Lung (tissue), 12 donors: ENCODE data around the gene LEF1. TPM values are rescaled to one million over a fixed set of nuclear protein-coding genes. Genes with fewer than 3 reads are reported as not detected.

Experiments used
- ATAC-seq: fragments of 200-7000 bp; cut with Tn5 transposase; one replicate; pipeline ENCODE4 v1.9.1; 2020; ENCODE audit warnings: moderate number of reproducible peaks; ENCODE audit not compliant: insufficient read depth, low FRiP score
- DNase-seq, 3 donors: peaks; one replicate each; pipeline ENCODE4 v3.0.0-alpha.2; 2013 to 2017
- H3K27ac ChIP-seq, 2 donors: one replicate each; pipeline ENCODE4 v1.5.1; 2013; ENCODE audit warnings: mild to moderate bottlenecking in 2 of 2, moderate library complexity in 2 of 2, control low read depth in 1 of 2, inconsistent platforms in 1 of 2, low read depth in 1 of 2, low read length in 1 of 2
- H3K27me3 ChIP-seq, 3 donors: one replicate each; pipeline ENCODE4 v1.5.1; 2013; ENCODE audit warnings: low read length in 2 of 3; ENCODE audit not compliant: control insufficient read depth in 3 of 3, insufficient read depth in 3 of 3
- H3K36me3 ChIP-seq, 4 donors: one replicate each; pipeline ENCODE4 v1.5.1; 2013; ENCODE audit warnings: low read length in 4 of 4, mild to moderate bottlenecking in 1 of 4, moderate library complexity in 1 of 4; ENCODE audit not compliant: control insufficient read depth in 4 of 4, insufficient read depth in 4 of 4
- H3K4me1 ChIP-seq, 5 donors: one replicate each; pipeline ENCODE4 v1.5.1; 2013; ENCODE audit warnings: low read length in 5 of 5, mild to moderate bottlenecking in 2 of 5, moderate library complexity in 1 of 5; ENCODE audit not compliant: control insufficient read depth in 5 of 5, insufficient read depth in 5 of 5
- H3K4me3 ChIP-seq: one replicate; pipeline ENCODE4 v1.5.1; 2013; ENCODE audit warnings: mild to moderate bottlenecking, control low read depth, moderate library complexity
- H3K9ac ChIP-seq, 2 donors: one replicate each; pipeline ENCODE4 v1.5.1; 2013; ENCODE audit warnings: low read length in 2 of 2, control low read depth in 1 of 2; ENCODE audit not compliant: insufficient read depth in 1 of 2
- H3K9me3 ChIP-seq, 4 donors: one replicate each; pipeline ENCODE4 v1.5.1; 2013; ENCODE audit warnings: low read length in 3 of 4, mild to moderate bottlenecking in 1 of 4, moderate library complexity in 1 of 4; ENCODE audit not compliant: control insufficient read depth in 4 of 4, insufficient read depth in 3 of 4
- CTCF ChIP-seq: IDR thresholded peaks from 2 replicates; pipeline ENCODE4 v1.5.1; 2012; ENCODE audit warnings: mild to moderate bottlenecking; ENCODE audit errors: control extremely low read depth, extremely low read depth
- WGBS, 2 donors: extraction: QIAGEN DNeasy Blood & Tissue Kit; methylation state at CpG; one replicate each; pipeline ENCODE4 v1.1.7; 2013; 5-methylcytosine and 5-hydroxymethylcytosine counted together
- polyA plus RNA-seq, 2 donors: library from polyadenylated mRNA; stranded (reverse); fragments of 200-250 nt; gene quantifications; one replicate each; pipeline ENCODE4 v1.2.1, GENCODE V29; 2013
- total RNA-seq, 2 donors: library from RNA; depleted of rRNA in 1 of 2; stranded (reverse); fragments of >200 nt in 1 of 2; gene quantifications; one replicate each; pipeline ENCODE4 v1.2.1, GENCODE V29; 2014 to 2021
- donor health status: control.
- donor health status: control.
- donor health status: Bipolar disorder and iron deficiency.
- donor health status: healthy.
- donor health status: DM: yes; HTN: yes; CAD: no.

The LEF1 gene
- total and polyA plus RNA-seq, 4 donors: 2.7 to 25.4 (median 4.0) TPM

GRCh38 chr4:108029731-108030130 is 139.0 kb downstream of the LEF1 start:
- H3K36me3 ChIP-seq: peaks cover 18 to 36% (median 28%) of the 10 kb centered on the region in 4 donors
- no peak for ATAC-seq
- WGBS, 2 donors: 92 to 94% methylated on average over 5 of the region's 5 CpGs
- H3K27ac ChIP-seq: no peak overlapping the region
- no peaks in the 10 kb centered on the region for H3K27me3 ChIP-seq
- no peak overlapping the region for H3K9ac ChIP-seq
- H3K4me3 ChIP-seq: no peak overlapping the region
- DNase-seq: no peak
- H3K4me1 ChIP-seq: peaks cover 0 to 1% (median 0%) of the 10 kb centered on the region in 5 donors
- H3K9me3 ChIP-seq: no peaks in the 10 kb centered on the region
- no peak for TF ChIP-seq CTCF

GRCh38 chr4:108029016-108029720 is 139.6 kb downstream of the LEF1 start:
- 82 to 88% methylated on average over 9 of the region's 9 CpGs for WGBS, 2 donors
- Histone ChIP-seq H3K9me3 (no peaks in the 10 kb centered on the region), H3K36me3 (peaks cover 16 to 31% (median 26%) of the 10 kb centered on the region in 4 donors), H3K9ac (no peak overlapping the region), H3K4me3 (no peak overlapping the region), H3K27ac (no peak overlapping the region), H3K27me3 (no peaks in the 10 kb centered on the region), H3K4me1 (peaks cover 0 to 1% (median 0%) of the 10 kb centered on the region in 5 donors)
- DNase-seq (no peak), ATAC-seq (no peak)
- no peak for TF ChIP-seq CTCF

GRCh38 chr4:108024878-108025165 is 143.9 kb downstream of the LEF1 start:
- no peak overlapping the region for H3K4me3 ChIP-seq
- DNase-seq (no peak), ATAC-seq (no peak)
- peaks cover 0 to 2% (median 0%) of the 10 kb centered on the region in 4 donors for H3K9me3 ChIP-seq
- H3K27ac ChIP-seq: no peak overlapping the region
- H3K36me3 ChIP-seq: peaks cover 26 to 36% (median 29%) of the 10 kb centered on the region in 4 donors
- no peak overlapping the region for H3K9ac ChIP-seq
- H3K4me1 ChIP-seq: no peaks in the 10 kb centered on the region
- no peak for TF ChIP-seq CTCF
- H3K27me3 ChIP-seq: no peaks in the 10 kb centered on the region
